Large intestine (tissue), 3 donors: ENCODE results near the gene CBL. TPM values are rescaled to one million over a fixed set of nuclear protein-coding genes. Genes with fewer than 3 reads are reported as not detected.
A peak's percentile ranks its signal among the peaks of the same experiment; 100 is the strongest.

ENCODE experiments used
- DNase-seq, 2 donors: peaks; one replicate each; pipeline versions ENCODE4 v3.0.0 to v3.0.0-alpha.2; 2013
- H3K27ac ChIP-seq: one replicate; pipeline ENCODE4 v1.5.1; 2013; ENCODE audit warnings: low read length
- H3K27me3 ChIP-seq: 2 replicates; pipeline ENCODE4 v1.6.1; 2013; ENCODE audit warnings: low read length; ENCODE audit not compliant: control insufficient read depth, insufficient read depth
- H3K36me3 ChIP-seq: 2 replicates; pipeline ENCODE4 v1.6.1; 2013; ENCODE audit warnings: low read length; ENCODE audit not compliant: control insufficient read depth, insufficient read depth
- H3K4me1 ChIP-seq: one replicate; pipeline ENCODE4 v1.6.1; 2013; ENCODE audit warnings: low read length; ENCODE audit not compliant: control insufficient read depth, insufficient read depth
- H3K4me3 ChIP-seq: one replicate; pipeline ENCODE4 v1.5.1; 2013; ENCODE audit warnings: low read length
- H3K9me3 ChIP-seq: one replicate; pipeline ENCODE4 v1.6.1; 2013; ENCODE audit warnings: mild to moderate bottlenecking, low read depth, low read length, moderate library complexity; ENCODE audit not compliant: control insufficient read depth
- WGBS: methylation state at CpG from one replicate; pipeline ENCODE4 v1.1.5; 2013; ENCODE audit warnings: low lambda C conversion rate; ENCODE audit not compliant: insufficient coverage; 5-methylcytosine and 5-hydroxymethylcytosine counted together
- polyA plus RNA-seq: library from polyadenylated mRNA; unstranded; fragments of 120-200 nt; gene quantifications from one replicate; pipeline ENCODE4 v1.2.1, GENCODE V29; 2013

CBL gene
- polyA plus RNA-seq, 1 donor: 12.7 TPM

DNA sequence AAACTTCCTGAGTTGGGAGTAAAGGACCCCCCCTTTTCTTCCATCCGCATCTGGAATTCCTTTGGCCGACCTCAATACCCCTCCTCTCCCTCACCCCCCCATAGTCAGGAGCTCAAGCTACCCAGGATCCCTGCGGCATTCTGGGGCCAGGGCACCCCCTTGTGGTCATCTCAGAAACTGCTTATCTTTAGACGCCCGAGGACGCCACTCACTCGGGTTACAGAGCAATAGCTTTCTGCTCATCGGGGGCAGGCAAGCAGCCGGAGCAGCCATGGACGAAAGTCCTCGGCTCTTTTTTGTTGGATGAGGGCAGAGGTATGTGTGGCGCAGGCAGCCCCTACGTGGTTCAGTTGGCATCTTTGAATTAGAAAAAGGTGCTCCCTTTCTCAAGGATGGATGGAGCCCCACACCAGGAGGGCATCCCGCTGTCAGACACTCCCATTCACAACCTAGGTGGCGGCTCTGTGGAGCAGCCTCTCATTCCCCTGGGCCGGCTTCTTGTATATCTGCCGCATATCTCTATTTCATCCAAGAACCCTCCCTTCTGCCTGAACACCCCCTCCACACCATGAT is 132.3 kb downstream of the CBL start:
- H3K9me3 ChIP-seq: no peaks in the 10 kb centered on the region
- H3K4me1 ChIP-seq: peaks cover 48% of the 10 kb centered on the region
- WGBS: 30% methylated on average over 2 of the region's 17 CpGs
- H3K27ac ChIP-seq: peak overlapping the region; percentile 67
- H3K4me3 ChIP-seq: peak overlapping the region; percentile 46
- DNase-seq: peak in 1 of 2 donors; percentile 81
- peaks cover 24% of the 10 kb centered on the region for H3K27me3 ChIP-seq
- H3K36me3 ChIP-seq: peaks cover 13% of the 10 kb centered on the region

DNA sequence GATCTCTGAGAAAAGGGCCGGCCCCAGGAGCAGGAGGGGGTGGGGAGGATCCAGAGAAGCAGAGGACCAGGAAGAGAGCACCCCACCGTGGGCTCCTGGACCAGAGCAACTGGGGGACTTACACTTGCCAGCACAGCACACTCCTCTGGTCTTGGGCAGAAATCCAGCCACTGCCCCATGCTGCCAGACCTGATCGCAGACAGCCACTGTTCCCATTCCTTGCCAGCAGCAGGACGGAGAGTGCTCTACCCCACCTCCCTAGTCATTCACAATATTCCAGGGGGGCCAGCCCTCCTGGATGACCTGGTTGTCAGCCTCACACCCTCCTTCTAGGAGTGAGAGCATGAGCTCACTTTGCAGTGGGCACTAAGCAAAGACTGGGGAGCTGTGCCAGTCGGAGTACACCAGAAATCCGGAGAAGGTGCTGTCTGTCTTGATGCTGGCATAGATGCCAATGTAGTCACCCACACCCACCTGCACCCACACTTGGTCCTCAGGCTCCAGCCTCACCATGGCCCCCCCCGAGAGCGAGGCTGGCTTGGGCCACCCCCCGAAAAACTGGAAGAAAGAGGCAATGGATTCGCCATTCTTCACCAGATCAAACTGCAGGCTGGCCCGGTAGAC is 132.9 kb downstream of the CBL start:
- Histone ChIP-seq H3K4me1 (peaks cover 48% of the 10 kb centered on the region), H3K9me3 (no peaks in the 10 kb centered on the region), H3K36me3 (peaks cover 13% of the 10 kb centered on the region), H3K4me3 (peak overlapping the region; percentile 46), H3K27me3 (peaks cover 24% of the 10 kb centered on the region), H3K27ac (no peak overlapping the region)
- WGBS: no CpG with 5 or more reads among the region's 11 CpGs
- DNase-seq: no peak

DNA sequence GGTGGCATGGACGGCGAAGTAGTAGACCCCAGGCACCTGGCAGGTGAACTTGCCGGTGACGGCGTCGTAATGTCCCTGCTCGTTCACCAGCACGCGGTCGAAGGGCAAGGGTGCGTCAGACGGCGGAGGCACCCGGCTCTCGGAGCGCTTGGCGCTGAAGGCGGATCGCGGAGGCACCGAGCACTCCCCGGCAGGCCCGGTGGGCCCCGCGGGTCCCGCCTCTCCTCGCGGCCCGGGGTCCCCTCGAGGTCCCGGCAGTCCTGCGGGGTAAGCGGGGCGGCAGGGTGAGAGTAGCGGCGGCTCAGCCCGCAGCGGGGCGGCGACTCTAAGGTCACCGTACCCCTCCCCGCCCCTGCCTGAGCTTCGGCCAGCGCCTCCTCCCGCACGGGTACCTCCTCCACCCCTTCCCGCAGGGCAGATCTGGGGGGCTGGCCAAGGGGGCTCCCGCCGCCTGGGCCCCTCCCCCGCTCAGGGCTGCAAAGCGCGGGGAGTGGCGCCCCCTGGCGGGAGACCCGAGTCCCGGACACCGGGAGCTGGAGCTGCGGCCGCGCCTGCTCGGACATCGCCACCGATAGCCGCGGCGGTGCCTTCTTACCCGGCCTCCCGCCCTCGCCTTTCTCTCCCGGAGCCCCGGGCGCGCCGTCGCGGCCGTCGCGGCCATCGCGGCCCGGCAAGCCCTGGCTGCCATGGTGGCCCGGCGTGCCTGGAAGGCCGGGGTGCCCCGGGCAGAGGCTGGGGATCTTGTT is 133.6 kb downstream of the CBL start:
- Histone ChIP-seq H3K27ac (peak overlapping the region; percentile 49), H3K4me1 (peaks cover 47% of the 10 kb centered on the region), H3K27me3 (peaks cover 24% of the 10 kb centered on the region)

DNA sequence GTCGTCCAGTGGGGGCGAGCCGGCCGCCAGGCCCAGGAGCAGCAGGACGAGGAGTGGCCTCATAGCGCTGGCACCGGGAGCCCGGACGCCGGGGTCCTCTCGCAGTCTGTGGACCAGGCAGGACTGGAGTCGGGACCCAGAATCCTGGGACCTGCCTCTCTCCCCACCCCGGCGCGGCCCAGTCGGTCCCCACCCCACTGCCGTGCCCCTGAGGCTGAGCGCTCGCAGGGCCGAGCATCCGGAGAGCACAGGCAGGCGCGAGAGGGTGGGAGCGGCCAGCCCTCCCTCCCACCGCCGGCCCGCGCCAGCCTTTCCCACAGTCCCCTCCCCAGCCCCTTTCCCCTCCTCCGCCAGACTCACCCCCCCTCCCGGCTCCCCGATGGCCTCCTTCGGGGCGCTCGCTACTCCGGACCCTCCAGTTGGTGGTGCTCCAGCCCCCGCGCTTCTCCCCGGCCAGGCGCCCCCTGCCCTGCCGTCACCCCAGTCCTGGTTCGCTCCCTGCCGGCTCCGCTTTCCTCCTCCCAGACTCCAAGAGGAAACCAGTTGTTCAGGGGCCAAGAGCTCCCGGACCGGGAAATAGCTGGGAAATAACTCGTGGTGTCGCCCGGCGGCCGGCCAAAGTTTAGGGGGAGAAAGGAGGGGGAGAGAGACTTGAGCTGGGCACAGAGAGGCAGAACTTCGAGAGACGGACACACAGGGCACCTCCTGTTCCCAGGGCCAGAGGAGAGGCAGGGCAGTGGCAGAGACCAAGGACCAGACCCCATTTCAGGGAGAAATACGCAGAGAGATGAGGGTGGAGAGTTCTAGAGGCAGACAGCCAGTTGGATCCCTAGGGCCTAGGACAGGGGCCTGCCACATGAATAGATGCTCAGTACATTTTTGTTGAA is 134.4 kb downstream of the CBL start, which contains the start of gene C1QTNF5:
TSS of gene C1QTNF5 (minus strand) at position 549 of the 887 bp plus-strand sequence. CDS start at position 63, 486 bp downstream.
- Histone ChIP-seq H3K27me3 (peaks cover 24% of the 10 kb centered on the region), H3K4me1 (peaks cover 39% of the 10 kb centered on the region), H3K27ac (peak within 1 kb of the TSS; percentile 51), H3K9me3 (no peaks in the 10 kb centered on the region), H3K36me3 (peaks cover 13% of the 10 kb centered on the region), H3K4me3 (peak within 1 kb of the TSS; percentile 52)
- WGBS: no CpG with 5 or more reads among the region's 53 CpGs
- DNase-seq: peak; percentile 74 to 86

More for the DNA sequence above, 133.6 kb downstream of the CBL start:
- Histone ChIP-seq H3K4me3 (peak overlapping the region; percentile 52), H3K36me3 (peaks cover 13% of the 10 kb centered on the region), H3K9me3 (no peaks in the 10 kb centered on the region)
- WGBS: no CpG with 5 or more reads among the region's 86 CpGs
- peak in 1 of 2 donors; percentile 65 for DNase-seq

DNA sequence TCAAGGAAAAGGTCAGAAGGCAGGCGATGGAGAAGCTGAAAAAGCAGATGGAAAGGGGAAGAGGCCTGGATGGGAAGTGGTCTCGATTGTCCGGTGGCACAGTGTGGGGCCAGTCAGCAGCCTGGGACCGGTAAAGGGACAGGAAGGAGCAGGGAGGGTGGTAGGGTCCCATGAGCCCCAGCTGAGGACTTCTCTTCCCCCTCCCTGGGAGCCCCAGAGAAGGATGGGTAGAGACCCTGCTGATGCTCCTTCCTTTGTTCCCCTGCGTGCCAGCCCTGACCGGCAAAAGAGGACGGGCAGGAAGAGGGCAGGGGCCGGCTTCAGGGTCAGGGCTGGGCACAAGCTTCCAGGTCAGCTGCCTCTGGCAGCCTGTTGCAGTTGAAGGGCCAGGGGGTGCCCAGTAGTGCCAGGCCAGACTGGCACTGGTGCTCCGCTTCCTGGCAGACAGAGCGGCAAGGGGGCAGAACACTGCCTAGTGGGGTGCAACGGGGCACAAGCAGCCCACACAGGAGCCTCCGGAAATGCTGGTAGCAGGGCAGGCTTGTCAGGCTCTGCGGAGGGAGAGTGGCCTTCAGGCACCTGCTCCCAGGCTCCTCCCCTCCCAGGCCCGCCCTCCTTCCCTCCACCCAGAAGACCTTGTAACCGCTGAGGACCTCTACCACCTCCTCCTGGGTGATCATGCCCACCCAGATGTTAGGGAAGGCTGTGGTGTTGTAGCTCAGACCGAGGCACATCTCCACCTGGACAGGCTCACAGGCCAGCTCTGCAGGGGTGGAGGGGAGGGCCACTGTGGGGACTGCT is 135.3 kb downstream of the CBL start:
- Histone ChIP-seq H3K4me1 (peaks cover 38% of the 10 kb centered on the region), H3K9me3 (no peaks in the 10 kb centered on the region), H3K27ac (peak overlapping the region; percentile 51), H3K27me3 (peaks cover 24% of the 10 kb centered on the region), H3K4me3 (peak overlapping the region; percentile 52), H3K36me3 (peaks cover 6% of the 10 kb centered on the region)
- DNase-seq: no peak
- WGBS: no CpG with 5 or more reads among the region's 16 CpGs

DNA sequence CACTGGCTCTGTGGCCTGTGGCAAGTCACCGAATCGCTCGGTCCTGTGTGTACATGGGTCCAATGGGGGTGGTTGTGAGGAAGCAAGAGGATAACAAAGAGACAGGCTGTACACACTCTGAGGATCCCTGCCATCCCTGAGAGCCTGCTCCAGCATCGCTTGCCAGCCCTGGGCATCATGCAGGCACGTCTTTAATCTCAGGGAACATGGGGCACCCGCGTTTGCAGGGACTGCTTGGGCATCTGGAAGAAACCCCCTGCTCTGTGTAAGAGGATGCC is 135.8 kb downstream of the CBL start:
- WGBS: no CpG with 5 or more reads among the region's 7 CpGs
- peaks cover 24% of the 10 kb centered on the region for H3K27me3 ChIP-seq
- DNase-seq: no peak

DNA sequence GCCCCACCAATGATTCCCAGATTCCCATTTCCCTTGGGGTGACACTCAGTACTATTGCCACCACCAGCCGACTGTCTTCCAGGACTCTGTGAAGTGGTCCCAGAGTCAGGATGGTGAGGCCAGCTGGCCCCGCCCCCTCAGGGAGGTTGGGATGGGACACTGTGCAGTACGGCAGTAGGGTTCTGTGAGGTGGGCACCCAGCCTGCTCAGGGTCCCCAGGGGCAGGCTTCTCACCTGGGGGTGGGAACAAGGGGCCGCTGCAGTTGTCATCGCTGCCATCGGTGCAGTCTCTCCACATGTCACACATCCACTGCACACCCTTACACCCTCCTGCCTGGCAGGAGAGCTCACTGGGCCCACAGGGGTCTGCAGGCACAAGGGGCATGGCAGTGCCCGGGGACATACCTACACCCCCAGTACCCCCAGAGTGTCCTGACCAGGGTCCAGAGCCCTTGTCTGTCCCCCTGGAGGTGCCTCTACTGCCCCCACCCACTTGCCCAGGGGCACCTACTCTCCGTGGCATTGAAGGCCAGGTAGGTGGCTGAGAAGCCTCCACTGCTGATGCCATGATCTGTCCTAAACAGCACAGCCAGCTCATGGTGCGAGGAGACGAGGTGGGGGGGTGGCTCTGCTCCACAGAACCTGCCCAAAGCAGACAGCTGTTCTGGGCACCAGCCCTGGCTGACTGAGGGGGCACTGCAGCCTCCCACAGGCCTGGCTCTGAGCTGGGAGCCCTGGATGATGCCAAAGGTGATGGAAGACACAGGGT is 136.4 kb downstream of the CBL start:
- no CpG with 5 or more reads among the region's 10 CpGs for WGBS
- Histone ChIP-seq H3K36me3 (no peaks in the 10 kb centered on the region), H3K9me3 (no peaks in the 10 kb centered on the region), H3K27ac (no peak overlapping the region), H3K4me3 (no peak overlapping the region), H3K4me1 (peaks cover 31% of the 10 kb centered on the region), H3K27me3 (peaks cover 24% of the 10 kb centered on the region)
- no peak for DNase-seq

More for the DNA sequence above, 135.8 kb downstream of the CBL start:
- Histone ChIP-seq H3K4me1 (peaks cover 34% of the 10 kb centered on the region), H3K36me3 (peaks cover 2% of the 10 kb centered on the region), H3K4me3 (no peak overlapping the region), H3K9me3 (no peaks in the 10 kb centered on the region), H3K27ac (no peak overlapping the region)

DNA sequence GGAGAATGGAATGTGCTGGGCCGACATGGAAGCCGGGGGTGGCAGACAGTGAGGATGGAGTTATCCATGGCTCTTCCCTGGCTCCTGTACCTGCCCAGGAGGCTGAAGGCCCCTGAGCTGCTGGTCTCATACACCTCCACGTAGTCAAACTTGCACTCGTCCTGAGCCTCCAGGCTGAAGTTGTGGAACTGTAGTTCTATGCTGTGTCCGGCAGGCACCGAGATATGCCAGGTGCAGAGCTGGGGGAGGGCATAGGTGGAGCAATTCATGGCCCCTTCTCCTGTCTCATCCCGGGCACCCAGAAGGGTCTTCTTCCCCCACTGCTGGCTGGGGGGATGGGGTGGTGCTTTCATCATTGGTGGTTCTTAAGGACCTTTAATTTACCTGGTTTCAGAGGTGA is 137.6 kb downstream of the CBL start:
- no peak overlapping the region for H3K27ac ChIP-seq
- peaks cover 21% of the 10 kb centered on the region for H3K4me1 ChIP-seq
- H3K36me3 ChIP-seq: no peaks in the 10 kb centered on the region
- H3K9me3 ChIP-seq: no peaks in the 10 kb centered on the region
- peaks cover 24% of the 10 kb centered on the region for H3K27me3 ChIP-seq
- no peak for DNase-seq
- no peak overlapping the region for H3K4me3 ChIP-seq
- no CpG with 5 or more reads among the region's 7 CpGs for WGBS

DNA sequence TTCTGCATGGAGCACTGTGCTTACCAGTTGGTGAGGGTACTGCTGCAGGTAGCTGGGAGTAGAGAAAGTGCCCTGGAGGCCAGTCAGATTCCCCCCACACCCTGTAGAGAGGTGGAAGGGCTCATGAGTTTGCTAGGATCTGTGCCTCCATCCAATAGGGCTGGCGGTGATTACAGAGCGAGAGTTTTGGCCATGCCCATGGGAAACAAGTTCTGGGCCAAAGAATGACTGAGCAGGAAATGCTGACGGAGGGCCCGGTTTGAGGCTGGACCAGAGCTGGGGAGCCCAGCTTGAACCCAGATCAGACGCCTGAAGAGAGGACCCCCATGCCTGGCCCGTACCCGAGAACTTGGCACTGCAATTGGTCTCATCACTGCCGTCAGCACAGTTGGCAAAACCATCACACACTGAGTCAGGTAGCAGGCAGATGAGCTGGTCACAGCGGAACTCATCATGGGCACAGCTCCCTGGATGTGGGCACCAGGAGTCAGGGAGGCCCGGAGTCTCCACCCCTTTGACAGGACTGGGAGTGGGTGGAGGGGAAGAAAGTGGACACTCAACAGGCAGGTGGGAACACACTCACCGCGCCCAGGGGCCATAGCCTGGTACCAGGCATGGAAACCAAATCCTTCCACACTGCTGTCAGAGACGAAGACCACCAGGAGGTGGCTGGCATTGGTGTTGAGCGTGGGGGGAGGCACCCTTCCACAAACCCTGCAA is 138.3 kb downstream of the CBL start:
- no peak for DNase-seq
- Histone ChIP-seq H3K27ac (no peak overlapping the region), H3K27me3 (peaks cover 20% of the 10 kb centered on the region), H3K36me3 (no peaks in the 10 kb centered on the region), H3K4me3 (no peak overlapping the region), H3K9me3 (no peaks in the 10 kb centered on the region), H3K4me1 (peaks cover 17% of the 10 kb centered on the region)
- WGBS: no CpG with 5 or more reads among the region's 14 CpGs
